Muscle of arm (tissue), 12 donors: ENCODE data around the gene SUN1. TPM values are rescaled to one million over a fixed set of nuclear protein-coding genes. Genes with fewer than 3 reads are reported as not detected.
"Not testable (repeated sequence)": the region's sequence is repeated elsewhere in the genome, so short reads cannot be mapped to it uniquely, and the experiment has no call there.

Experiments used
- DNase-seq: peaks from one replicate; pipeline ENCODE4 v3.0.0-alpha.2; 2013
- polyA plus RNA-seq, 12 donors: library from polyadenylated mRNA; unstranded; fragments of 120-200 nt; gene quantifications; one replicate each; pipeline ENCODE4 v1.2.1, GENCODE V29; 2013; ENCODE audit not compliant: insufficient read length in 12 of 12

Gene SUN1
- polyA plus RNA-seq, 12 donors: 142 to 253 (median 208) TPM; not detected in 1

DNA sequence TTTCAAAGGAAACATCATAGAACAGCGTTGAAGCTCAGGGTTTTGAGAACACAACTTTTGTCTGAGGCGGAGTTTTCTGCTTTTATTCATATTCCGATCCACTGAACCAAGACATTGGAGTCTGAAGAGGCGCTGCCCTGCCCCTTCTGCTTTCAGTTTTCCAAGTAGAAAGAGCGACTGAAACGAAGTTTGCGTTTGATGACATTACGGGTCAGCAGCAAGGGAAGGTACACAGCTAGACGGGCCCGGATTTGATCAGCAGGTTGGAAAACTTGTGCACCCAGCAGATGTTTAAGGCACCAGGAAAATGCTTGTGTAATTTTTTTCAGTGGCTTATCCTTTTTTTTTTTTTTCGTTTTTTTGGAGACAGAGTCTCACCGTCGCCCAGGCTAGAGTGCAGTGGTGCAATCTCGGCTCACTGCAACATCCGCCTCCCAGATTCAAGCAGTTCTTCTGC is 720 bp downstream of the SUN1 start:
- no peak for DNase-seq

DNA sequence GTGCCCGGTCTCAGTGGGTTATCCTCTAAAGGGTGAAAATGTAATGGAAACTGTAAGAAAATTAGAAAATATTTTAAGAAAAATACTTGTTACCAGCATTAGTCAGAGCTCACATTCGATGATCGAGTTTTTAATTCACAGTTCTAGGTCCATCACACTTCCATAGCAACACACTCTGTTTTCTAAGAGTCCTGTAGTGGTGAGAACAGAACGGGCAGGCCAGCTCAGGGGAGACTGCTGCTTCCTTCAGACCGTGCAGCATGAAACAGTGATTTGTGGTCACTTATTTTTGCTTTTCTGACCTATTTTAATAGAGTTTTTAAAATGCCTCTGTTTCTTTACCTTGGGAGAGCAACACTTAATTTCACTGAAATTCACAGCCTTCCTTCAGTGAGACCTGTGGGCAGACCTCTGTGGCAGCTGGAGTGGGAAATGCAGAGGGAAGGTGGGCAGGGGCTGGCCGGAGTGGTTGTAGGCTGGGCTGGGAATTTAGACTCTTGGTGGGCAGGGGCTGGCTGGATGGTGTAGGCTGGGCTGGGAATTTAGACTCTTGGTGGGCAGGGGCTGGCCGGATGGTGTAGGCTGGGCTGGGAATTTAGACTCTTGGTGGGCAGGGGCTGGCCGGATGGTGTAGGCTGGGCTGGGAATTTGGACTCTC is 1.5 kb downstream of the SUN1 start:
- no peak for DNase-seq

DNA sequence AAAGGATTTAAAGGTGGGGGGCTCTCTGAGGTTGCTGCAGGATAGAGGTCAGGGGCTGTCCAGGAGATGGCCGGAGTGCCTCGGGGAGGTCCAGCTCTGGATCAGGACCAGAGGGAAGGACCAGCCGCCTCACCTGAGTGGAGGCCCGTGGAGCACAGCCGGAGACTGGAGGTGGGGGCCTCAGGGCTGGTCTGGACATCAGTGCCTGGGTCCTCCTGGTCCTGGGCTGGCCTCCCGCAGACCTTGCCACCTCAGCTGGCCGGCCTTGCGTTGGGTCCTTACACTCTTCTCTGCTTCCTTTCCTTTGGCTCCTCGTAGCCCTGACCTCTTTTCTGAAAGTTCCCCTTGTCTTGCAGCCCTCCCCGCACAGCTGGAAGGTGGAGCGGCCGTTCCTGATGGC is 2.0 kb downstream of the SUN1 start:
- DNase-seq: no peak

DNA sequence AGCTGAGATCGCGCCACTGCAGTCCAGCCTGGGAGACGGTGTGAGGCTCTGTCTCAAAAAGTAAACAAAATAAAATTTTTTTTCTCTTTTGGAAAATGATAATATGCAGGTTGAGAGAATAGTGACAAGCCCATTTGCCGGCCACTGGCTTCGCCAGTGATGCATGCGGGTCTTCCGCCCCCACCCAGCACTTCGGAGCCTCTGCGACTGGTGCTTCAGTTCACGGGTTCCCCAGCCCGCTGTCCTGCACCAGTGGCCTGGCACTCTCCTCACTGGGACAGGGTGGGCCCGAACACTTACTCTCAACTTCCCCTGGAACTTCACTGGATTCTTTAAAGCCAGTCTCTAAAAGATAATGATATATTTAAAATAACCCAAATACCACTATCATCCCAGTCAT is 2.7 kb downstream of the SUN1 start:
- no peak for DNase-seq

DNA sequence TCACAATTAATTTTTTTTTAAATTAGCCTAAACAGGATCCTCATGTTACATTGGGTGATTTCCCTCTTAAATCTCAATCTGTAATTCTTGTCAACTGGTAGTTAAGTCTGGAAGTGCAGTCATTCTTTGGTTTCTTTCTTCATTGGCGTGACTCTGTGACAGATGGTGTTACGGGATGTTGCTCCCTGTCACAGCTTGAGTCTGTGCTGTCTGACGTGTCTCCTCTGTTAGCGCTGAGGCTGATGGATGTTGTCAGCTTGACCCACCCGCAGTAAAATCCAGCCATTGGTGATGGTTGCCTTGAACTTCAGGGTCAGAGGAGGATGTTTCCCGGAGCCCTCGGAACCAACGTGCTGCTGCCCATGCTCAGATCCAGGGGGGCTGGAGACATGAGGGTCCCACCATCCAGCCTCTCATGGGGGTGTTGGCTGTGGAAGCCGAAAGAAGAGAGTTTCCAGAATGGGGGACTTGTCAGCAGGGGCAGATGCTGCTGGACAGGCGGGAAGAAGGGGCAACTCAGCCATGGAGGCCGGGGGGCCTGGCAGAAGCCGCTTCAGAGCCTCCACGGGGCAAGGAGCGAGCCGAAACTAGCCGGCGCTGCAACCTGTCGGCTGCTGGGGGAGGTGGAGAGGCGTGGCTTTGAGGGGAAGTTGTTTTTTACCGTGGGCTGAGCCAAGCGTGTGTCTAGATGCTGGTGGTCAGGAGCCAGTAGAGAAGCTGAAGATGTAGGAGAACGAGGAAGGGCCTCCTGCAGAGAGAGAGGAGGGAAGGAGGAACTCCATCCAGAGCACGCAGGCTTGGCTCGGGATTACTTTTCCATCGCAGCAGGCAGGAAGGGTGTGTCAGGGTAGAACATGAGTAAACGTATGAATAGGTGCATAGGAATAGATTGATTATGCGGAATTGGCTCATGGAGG is 3.5 kb downstream of the SUN1 start:
- no peak for DNase-seq

DNA sequence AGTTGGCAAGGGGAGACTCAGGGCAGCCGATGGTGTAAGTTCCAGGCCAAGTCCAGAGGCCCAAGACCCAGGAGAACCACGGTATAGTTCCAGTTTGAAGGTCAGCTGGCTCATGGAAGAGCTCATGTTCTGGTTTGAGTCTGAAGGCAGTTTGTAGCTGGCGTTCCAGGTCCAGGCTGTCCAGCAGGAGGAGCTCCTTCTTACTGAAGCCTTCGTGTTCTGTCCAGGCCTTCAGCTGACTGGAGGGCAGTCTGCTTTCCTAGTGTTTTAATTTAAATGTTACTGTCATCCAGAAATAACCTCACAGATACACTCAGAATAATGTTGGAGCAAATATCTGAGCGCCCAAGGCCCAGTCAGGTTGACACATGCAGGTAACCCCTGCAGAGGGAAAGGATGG is 4.2 kb downstream of the SUN1 start:
- no peak for DNase-seq

DNA sequence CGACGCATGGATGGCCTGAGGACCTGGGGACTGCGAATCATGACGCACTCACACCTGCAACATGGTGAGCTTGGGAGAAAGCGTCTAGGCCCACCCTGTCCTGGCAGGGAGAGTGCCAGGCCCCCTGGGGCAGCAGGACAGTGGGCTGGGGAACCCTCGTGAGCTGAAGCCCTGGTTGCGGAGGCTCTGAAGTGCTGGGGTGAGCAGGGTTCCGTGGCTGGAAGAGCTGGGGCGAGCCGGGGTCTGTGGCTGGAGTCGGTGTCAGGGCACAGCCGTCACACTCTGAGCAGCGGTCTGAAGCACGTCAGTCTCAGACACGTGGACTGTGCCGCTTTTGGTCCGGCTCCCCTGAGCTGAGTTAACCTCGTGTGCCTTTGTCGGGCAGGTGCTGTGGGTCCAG is 4.7 kb downstream of the SUN1 start:
- DNase-seq: no peak

DNA sequence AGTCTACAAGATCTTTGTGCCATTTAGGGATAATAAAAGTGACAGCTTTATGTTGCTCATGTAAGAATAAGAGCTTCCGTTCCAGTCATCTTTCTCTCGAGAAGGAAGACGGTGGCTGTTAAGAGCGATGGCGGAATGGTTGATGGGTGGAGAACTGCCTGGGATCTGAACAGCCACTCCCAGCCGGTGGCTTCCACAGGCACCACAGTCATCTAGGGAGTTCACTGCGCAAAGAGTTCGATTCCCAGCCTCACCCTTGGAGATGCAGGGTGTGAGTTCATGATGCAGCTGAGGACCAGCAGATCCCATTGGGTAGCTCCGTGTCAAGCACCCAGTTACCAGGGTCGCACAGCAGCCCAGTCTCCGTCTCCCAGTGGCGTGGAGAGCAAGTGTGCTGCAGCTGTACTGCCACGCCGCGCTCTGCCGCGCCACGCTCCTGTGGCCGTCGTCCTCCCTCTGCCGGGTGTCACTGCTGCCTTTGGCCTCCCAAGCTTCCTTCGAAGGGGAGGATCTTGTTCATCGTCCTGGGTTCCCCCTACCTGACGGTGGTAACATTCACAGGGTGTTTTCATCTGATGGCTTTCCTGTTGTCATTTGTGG is 7.8 kb downstream of the SUN1 start:
- DNase-seq: no peak

DNA sequence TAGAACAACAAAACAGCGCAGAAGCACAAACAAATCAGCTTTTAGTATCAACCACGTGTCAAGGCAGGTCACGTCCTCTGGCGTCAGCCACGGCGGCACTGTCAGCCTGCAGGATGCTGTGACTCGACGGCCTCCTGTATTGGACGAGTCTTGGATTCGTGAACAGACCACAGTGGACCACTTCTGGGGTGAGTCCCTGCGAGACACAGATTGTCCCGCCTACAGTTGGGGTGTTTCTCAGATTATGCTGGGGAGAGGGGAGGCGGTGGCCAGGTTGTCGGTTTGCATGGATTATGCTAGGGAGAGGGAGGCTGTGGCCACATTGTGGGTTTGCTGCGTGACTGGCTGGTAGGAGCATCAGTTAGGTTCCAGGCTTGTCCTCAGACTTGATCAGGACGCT is 9.7 kb downstream of the SUN1 start:
- no peak for DNase-seq

DNA sequence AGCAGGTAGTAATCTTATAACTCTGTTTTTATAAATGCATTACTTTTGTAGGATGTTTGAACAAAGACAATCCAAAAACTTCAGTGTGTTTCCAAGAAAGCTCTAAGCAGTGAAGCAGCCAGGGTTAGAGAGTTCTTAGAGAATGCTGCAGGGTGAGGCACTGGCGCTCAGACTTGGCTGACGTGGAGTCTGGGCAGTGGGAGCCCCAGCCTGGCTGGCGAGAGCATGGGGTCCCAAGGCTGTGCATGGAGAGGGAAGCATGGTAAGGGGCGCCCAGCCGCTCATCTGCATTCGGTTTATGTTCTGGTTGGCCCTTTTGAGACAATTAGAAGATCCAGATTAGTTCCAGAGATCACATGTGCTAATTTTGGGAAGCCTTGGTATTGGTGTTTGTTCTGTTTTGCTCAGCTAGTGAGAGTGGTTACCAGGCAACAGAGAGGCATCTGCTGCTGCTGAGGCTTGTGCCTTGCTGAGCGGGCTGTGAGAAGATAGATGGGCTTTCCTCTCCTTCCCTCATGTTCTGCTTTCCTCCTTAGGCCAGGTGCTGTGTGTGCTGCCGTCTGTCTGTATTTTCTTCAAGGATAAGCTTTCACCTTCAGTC is 10.3 kb downstream of the SUN1 start:
- no peak for DNase-seq

DNA sequence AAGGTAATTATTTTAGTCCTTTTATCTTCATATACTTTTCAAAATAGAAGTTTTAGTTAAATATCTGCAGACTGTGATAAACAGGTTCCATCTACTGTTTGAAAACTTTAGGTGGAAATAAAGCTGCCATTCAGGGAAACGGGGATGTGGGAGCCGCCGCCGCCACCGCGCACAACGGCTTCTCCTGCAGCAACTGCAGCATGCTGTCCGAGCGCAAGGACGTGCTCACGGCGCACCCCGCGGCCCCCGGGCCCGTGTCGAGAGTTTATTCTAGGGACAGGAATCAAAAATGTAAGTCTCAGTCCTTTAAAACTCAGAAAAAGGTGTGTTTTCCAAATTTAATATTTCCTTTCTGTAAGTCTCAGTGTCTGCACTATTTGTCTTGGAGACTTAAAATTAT is 11.0 kb downstream of the SUN1 start:
- no peak for DNase-seq

DNA sequence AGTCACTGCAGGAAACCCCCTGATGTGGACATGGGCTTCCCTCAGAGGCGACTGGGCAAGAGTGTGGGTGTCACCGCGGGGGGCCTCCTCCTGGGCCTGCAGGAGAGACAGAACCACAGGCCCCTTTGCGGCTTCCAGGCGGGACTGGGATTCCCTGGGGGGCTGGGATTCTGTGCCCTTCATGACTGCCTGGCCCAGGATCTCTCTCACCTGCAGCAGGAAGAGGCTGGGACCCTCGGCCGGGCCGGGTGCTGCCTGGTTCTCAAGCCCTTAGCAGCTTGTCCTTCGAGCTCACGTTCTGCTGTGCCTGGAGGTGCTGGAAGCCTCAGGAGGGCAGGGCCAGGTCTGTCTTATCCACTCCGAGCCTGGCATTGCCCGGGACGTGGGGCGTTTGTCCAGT is 11.8 kb downstream of the SUN1 start:
- no peak for DNase-seq

DNA sequence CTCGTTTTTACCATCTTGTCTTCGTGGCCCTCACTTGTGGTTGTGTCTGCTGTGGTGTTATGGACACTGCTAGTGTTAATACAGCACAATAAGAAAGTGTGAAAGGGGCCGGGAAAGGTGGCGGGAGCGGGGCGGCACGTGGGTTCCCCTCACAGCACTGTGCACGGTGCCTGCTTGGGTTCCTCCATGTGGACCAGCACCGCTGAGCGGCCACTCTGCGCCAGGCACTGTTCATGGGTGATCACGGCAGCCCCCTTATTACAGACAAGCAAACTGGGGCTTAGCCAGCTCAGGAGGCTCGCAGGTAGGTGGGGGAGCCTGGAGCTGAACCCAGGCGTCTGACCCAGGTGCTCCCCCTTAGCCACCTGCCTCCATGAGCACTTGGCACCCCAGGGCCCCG is 12.2 kb downstream of the SUN1 start:
- DNase-seq: no peak

DNA sequence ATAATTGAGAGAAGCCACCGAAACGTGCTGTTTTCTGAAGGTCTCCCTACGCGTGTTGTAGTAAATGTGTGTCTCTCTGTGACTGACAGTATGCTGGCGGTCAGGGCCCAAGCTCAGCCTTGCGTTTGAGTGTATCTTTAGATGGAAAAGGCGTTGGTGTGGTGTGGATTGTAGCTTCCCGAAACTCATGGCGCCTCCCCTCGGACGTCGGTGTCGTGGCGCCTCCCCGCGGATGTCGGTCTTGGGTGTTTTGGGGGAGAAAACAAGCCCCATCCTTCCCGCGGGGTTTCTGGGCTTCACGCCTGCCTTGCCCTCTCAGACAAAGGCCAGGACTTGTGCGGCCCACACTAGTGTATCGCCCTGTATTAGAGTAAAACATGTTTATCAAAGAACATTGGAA is 12.8 kb downstream of the SUN1 start:
- no peak for DNase-seq

DNA sequence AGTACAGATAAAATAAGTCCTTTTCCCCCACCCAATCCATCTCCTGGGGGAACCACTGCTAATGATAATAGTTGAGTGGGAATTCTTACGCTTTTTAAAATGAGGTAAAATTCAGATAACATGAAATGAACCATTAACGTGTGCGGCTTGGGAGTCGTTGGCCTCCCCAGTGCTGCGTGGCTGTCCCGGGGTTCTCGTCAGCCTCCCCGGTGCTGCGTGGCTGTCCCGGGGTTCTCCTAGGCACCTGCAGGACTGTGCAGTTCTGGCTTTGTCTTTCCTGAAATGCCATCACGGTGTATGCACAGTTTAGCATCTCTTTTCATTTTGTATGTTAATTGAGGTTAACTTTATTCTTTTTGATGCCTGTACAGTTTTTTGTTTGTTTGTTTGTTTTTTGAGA is 13.5 kb downstream of the SUN1 start:
- DNase-seq: no peak

DNA sequence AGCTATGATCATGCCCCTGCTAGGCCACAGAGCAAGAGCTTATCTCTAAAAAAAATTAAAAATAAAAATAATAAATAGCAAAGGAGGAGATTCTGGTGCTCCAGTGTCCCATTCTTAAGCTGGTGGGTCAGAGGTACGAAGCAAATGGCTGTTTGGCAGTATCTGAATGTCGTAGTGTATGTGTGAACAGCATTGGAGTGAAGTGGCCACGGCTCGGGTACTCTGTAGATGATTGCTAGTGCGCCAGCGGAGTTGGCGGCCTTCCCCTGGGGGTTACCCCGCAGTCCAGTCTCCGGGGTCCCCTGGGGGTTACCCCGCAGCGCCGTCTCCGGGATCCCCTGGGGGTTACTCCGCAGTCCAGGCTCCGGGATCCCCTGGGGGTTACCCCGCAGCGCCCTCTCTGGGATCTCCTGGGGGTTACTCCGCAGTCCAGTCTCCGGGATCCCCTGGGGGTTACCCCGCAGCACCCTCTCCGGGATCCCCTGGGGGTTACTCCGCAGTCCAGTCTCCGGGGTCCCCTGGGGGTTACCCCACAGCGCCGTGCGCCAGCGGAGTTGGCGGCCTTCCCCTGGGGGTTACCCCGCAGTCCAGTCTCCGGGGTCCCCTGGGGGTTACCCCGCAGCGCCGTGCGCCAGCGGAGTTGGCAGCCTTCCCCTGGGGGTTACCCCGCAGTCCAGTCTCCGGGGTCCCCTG is 14.8 kb downstream of the SUN1 start:
- DNase-seq: not testable (repeated sequence)

DNA sequence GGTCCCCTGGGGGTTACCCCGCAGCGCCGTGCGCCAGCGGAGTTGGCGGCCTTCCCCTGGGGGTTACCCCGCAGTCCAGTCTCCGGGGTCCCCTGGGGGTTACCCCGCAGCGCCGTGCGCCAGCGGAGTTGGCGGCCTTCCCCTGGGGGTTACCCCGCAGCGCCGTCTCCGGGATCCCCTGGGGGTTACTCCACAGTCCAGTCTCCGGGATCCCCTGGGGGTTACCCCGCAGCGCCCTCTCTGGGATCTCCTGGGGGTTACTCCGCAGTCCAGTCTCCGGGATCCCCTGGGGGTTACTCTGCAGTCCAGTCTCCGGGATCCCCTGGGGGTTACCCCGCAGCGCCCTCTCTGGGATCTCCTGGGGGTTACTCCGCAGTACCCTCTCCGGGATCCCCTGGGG is 15.5 kb downstream of the SUN1 start:
- DNase-seq: not testable (repeated sequence)

DNA sequence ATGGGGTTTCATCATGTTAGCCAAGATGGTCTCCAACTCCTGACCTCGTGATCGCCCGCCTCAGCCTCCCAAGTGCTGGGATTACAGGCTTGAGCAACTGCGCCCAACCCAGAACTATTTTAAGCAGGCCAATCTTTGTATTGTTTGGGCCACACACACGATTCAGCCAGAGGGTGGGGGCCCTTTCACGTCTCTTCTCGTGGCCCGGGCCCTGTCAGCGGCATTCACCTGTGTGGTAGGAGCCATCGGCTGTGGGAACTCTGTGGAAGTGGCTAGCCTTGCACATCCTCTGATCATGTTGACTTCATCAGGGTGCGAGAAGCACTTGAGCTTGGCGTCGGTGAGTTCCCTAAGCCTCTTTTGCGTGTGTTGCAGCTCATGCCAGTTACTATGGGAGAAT is 16.9 kb downstream of the SUN1 start:
- no peak for DNase-seq

DNA sequence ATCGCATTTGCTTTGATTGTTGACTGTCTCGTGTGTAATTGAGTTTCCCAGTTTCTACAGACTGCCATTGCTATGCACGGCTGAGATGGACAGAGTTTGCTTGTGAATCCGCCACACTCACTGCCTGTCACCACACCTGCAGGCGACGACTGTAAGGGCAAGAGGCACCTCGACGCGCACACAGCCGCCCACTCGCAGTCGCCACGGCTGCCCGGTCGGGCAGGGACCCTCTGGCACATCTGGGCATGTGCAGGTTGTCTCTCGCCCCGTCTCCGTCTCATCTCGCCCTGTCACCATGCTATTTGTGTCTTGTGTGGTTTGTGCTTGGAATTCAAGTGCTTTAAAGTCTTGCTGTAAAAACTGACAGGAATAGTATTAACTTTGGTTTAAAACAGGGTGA is 17.5 kb downstream of the SUN1 start:
- no peak for DNase-seq

DNA sequence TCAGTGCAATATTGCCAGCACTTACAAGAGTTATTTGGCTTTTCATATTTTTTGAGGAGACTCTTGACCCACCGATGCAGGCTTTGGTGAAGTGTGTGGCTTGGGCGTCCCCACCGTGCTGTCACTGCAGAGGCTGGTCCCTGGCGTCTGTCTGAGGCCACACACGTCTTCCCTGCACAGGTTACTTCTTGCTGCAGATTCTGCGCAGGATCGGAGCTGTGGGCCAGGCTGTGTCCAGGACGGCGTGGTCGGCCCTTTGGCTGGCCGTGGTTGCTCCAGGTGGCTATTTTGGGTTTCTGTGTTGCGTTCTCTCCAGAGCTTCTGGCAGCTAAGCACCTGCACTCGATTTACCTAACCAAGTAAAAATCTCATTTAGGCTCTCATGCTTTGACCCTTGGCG is 18.9 kb downstream of the SUN1 start:
- DNase-seq: no peak

DNA sequence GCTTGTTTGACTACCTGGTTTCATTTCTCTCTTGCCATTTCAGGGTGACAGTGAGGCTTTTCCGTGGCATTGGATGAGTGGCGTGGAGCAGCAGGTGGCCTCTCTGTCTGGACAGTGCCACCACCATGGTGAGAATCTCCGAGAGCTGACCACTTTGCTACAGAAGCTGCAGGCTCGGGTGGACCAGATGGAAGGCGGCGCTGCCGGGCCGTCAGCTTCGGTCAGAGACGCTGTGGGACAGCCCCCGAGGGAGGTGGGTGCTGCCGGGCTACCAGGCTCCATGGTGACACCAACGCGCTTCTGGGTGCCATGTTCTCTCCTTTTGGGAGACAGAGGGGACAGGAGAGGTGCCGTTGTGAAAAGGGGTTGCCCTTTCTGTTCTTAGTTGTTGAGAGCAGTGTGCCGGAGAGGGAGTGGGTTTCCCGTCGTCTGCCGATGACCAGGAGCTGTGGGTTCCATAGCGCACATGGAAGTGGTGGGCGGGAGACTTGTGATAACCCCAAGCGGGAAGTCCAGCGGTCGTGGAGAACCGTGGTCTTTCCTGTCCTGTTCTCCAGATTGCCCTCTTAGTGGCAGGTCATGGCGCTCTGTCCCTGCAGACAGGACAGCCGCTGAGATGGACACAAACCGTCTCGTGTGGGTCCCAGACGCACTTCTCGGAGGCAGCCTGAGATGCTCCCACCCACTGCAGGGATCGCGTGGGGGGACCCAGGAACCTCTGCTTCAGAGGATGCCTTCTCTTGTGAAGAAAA is 21.3 kb downstream of the SUN1 start:
- no peak for DNase-seq
